ENCODE results near the gene CBX8. TPM values are rescaled to one million over a fixed set of nuclear protein-coding genes. Genes with fewer than 3 reads are reported as not detected.

CBX8 gene
- total RNA-seq = 1 to 10 TPM; 4.5 to 4.6 TPM

DNA sequence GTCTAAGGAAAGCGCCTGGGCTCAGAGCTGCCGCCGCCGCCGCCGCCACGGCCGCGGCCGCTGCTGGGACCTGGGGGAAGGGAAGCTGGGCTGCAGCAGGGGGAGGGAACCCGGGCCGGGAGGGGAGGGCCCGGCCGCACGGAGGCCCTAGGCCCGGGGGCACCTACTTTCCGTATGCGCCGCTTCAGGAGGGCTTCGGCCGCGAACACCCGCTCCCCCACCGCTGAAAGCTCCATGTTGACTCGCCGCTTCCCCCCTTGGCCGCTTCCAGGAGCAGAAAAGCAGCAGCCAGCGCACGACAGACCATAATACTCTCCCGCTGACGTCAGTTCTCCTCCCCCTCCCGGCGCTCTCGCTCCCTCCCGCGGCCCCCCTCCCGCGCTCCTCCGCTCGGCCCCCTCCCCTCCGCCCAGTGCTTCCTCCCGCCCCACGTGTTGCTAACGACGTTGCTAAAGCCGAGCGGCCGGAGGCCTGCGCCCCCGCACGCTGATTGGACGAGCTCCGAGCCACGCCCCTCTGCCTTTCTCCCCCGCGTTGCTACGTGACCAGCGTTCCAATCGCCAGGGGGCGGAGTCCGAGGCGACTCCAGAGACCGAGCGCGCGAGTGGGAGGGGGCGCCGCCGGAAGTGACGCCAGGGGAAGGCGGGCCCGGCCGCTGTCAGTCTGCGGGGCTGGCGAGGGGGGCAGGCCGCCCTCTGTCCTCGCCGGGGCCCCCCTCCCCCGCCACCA lies at the start of gene CBX8:
TSS of gene CBX8 (minus strand) at position 315 of the 729 bp plus-strand sequence. CDS start at position 236, 79 bp downstream.
- peak; percentile 100 for DNase-seq
- peak within 1 kb of the TSS; percentile 69 for H3K27ac Mint-ChIP-seq
- peaks cover 35% of the 10 kb centered on the region for H3K27me3 Mint-ChIP-seq
- no peaks in the 10 kb centered on the region for H3K9me3 Mint-ChIP-seq
- ChIA-PET POLR2A (interaction anchor here (1.1 to 3.8 kb wide), 3 partner anchors 15 to 42 kb away, joined by 3 to 23 read pairs (median 4); partner anchors contain the start of gene CBX4), CTCF (interaction anchor here (0.9 to 2.5 kb wide), 11 partner anchors 11 to 305 kb away, joined by 3 to 20 read pairs (median 5); partner anchors contain the start of genes CBX4 and GAA)
- H3K4me1 Mint-ChIP-seq (ENCODE audit: low read depth) = peaks cover 29% of the 10 kb centered on the region
- no peaks in the 10 kb centered on the region for H3K36me3 Mint-ChIP-seq
- intact Hi-C loops (cut with micrococcal nuclease) = loop anchor here (1.0 to 5.0 kb wide), 4 partner anchors 14 to 200 kb away; partner anchors contain the start of gene CBX4
- peak within 1 kb of the TSS; percentile 76 for H3K4me3 Mint-ChIP-seq

DNA sequence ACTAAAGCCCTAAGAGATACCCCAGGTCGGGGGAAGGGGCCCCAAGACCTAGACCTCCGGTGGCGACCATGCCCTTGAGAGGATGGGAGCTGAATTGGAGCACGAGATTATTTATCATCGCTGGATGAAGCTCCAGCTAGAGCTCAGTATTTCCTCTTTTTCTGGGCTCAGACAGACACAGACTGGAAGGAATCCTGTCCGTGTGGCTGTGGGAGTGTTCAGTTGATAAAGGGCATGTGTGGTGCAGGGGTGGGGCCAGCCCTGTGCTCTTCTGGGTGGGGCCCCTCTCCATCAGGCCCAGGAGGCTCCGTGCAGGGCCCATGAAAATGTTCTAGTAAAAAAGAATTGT lies 48.7 kb upstream of the CBX8 start:
- ChIA-PET POLR2A (no interaction called here), CTCF (interaction anchor here (1.0 to 3.0 kb wide), 4 partner anchors 8 to 70 kb away, joined by 3 to 13 read pairs (median 4); no protein-coding TSS in a partner anchor)
- peaks cover 17% of the 10 kb centered on the region for H3K4me1 Mint-ChIP-seq (ENCODE audit: low read depth)
- no peak overlapping the region for H3K4me3 Mint-ChIP-seq
- intact Hi-C loops (cut with micrococcal nuclease) = loop anchor here (10.0 kb wide), 1 partner anchor 79 kb away; no protein-coding TSS in a partner anchor
- H3K9me3 Mint-ChIP-seq = no peaks in the 10 kb centered on the region
- H3K27ac Mint-ChIP-seq = no peak overlapping the region
- no peaks in the 10 kb centered on the region for H3K36me3 Mint-ChIP-seq
- no peak for DNase-seq
- H3K27me3 Mint-ChIP-seq = peaks cover 33% of the 10 kb centered on the region

DNA sequence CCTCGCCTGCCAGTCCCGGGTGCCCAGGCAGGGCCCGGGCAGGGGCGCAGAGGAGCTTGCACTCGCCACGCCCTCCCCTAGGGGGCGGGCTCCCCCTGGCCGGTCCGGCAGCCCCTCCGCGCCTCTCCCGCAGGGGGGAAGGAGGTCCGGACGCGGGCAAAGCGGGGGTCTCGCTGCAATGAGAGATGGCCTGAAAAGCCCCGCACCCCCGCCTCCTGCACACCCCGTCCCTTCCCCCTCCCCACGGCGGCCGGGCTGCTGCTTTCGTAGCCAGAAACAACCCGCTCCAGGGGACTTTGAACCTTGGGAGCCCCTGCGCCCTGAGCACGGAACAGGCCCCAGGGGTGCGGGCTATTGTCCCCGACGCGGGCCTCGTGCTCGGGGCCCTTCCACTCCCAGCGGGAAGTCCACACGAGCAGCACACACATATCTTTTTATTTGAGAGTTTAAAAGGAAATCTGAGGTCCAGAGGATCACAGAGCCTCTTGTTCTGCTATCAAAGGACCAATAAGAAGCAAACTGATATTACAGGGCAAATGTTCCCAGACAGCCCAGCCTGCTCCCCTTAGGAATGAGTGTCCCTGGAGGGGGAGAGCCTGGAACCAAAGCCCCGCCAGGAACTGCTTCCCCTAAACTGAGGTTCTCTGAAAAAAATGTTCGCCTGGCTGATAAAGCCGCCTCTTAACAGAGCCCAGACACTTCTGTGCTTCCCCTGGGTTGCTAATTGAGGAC lies 48.2 kb upstream of the CBX8 start:
- CTCF ChIA-PET = interaction anchor here (0.6 to 3.0 kb wide), 12 partner anchors 8 to 149 kb away, joined by 3 to 13 read pairs (median 4); no protein-coding TSS in a partner anchor
- H3K27me3 Mint-ChIP-seq = peaks cover 37% of the 10 kb centered on the region
- no peaks in the 10 kb centered on the region for H3K9me3 Mint-ChIP-seq
- peaks cover 21% of the 10 kb centered on the region for H3K4me1 Mint-ChIP-seq (ENCODE audit: low read depth)
- intact Hi-C loops (cut with micrococcal nuclease) = loop anchor here (10.0 kb wide), 1 partner anchor 80 kb away; no protein-coding TSS in a partner anchor
- DNase-seq = peak; percentile 63
- POLR2A ChIA-PET = no interaction called here
- H3K27ac Mint-ChIP-seq = no peak overlapping the region
- no peak overlapping the region for H3K4me3 Mint-ChIP-seq
- no peaks in the 10 kb centered on the region for H3K36me3 Mint-ChIP-seq

DNA sequence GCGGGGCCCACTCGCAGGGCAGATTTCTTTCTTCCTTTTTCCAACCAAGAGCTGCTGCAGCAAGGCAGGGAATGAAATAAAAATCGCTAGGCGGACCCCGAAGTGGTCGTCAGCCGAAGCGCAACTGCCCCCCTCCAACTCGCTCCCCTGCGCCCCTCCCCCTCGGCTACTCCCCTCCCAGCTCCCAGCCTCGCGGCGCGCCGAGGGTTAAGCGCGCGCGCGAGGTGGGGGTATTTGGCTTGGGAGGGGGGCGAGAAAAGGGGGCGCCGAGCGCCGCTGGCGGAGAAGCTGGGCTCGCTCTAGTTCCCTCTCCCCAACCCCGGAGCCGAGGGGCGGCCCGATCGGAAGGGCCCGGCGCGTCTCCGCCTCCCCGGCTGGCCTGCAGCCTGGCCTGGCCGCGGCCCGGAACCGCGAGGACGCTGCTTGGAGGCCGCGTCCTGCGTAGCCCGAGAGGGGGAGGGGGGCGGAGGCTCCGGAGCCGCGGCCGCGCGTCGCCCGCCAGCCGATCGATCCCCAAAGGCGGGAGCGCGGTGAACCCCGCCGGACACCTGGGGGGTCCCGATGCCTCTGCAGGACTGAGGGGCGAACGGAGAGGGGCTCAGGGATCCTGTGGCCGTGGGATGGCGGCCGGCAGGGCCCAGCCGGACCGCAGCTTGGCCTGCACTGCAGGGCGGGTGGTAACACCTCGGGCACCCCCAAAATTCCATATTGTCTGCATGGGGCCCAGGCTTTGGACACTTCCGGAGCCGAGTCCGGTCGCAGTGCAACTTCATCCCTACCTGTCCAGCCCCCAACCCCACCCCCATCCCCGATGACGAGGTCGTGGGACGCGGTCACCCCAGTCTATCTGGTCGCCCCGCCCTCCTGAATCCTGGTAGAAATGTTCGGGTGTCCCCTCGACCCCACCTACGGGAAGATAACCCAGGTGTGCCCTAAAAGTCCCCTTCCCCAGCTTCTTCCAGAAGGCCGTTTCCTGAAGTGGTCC lies 47.2 kb upstream of the CBX8 start:
- H3K4me1 Mint-ChIP-seq (ENCODE audit: low read depth) = peaks cover 24% of the 10 kb centered on the region
- H3K27ac Mint-ChIP-seq = no peak overlapping the region
- ChIA-PET POLR2A (no interaction called here), CTCF (interaction anchor here (0.6 to 3.0 kb wide), 12 partner anchors 9 to 150 kb away, joined by 3 to 13 read pairs (median 4); no protein-coding TSS in a partner anchor)
- H3K27me3 Mint-ChIP-seq = peaks cover 40% of the 10 kb centered on the region
- H3K9me3 Mint-ChIP-seq = no peaks in the 10 kb centered on the region
- no peaks in the 10 kb centered on the region for H3K36me3 Mint-ChIP-seq
- DNase-seq = no peak
- intact Hi-C loops (cut with micrococcal nuclease) = loop anchor here (1.0 to 10.0 kb wide), 2 partner anchors 81 to 147 kb away; no protein-coding TSS in a partner anchor
- H3K4me3 Mint-ChIP-seq = peak overlapping the region; percentile 63

DNA sequence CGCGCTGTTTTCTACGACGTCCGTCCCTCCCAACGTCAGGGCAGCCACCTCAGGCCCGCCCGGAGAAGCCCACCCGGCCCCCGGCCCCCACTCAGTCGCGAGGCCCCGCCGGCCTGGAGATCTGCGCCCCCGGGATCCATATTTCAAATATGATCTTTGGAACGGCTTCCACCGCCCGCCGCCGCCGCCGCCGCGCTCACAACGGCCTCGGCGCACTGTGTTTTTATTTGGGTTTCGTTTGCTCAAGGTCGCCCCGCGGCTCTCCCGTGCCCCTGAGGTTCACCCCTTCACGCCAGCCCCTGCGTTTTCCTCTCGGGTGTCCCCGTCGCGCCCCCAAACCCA lies 46.6 kb upstream of the CBX8 start:
- Mint-ChIP-seq H3K4me1 (ENCODE audit: low read depth) (peaks cover 24% of the 10 kb centered on the region), H3K4me3 (peak overlapping the region; percentile 63), H3K9me3 (no peaks in the 10 kb centered on the region), H3K27me3 (peaks cover 40% of the 10 kb centered on the region), H3K27ac (no peak overlapping the region), H3K36me3 (no peaks in the 10 kb centered on the region)
- DNase-seq = no peak
- intact Hi-C loops (cut with micrococcal nuclease) = loop anchor here (1.0 to 10.0 kb wide), 2 partner anchors 81 to 148 kb away; no protein-coding TSS in a partner anchor
- ChIA-PET POLR2A (no interaction called here), CTCF (interaction anchor here (0.7 to 3.0 kb wide), 2 partner anchors 11 to 32 kb away, joined by 3 to 13 read pairs; no protein-coding TSS in a partner anchor)

DNA sequence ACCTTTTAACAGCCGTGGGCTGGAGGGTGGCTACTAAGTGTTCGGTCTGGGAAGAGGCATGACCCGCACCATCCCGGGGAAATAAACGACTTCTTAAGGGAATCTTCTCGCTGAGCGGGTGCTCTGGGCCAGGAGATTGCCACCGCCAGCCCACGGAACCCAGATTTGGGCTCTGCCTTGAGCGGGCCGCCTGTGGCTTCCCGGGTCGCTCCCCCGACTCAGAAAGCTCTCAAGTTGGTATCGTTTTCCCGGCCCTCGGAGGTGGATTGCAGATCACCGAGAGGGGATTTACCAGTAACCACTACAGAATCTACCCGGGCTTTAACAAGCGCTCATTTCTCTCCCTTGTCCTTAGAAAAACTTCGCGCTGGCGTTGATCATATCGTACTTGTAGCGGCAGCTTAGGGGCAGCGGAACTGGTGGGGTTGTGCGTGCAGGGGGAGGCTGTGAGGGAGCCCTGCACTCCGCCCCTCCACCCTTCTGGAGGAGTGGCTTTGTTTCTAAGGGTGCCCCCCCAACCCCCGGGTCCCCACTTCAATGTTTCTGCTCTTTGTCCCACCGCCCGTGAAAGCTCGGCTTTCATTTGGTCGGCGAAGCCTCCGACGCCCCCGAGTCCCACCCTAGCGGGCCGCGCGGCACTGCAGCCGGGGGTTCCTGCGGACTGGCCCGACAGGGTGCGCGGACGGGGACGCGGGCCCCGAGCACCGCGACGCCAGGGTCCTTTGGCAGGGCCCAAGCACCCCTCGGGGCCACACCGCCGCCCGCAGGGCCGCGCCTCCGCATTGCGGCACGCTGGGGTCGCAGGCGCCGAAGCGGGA lies 46.0 kb upstream of the CBX8 start:
- Mint-ChIP-seq H3K4me1 (ENCODE audit: low read depth) (peaks cover 29% of the 10 kb centered on the region), H3K27me3 (peaks cover 38% of the 10 kb centered on the region), H3K27ac (no peak overlapping the region), H3K9me3 (no peaks in the 10 kb centered on the region), H3K36me3 (no peaks in the 10 kb centered on the region), H3K4me3 (peak overlapping the region; percentile 32)
- intact Hi-C loops (cut with micrococcal nuclease) = loop anchor here (1.0 to 10.0 kb wide), 2 partner anchors 82 to 148 kb away; no protein-coding TSS in a partner anchor
- DNase-seq = peak; percentile 44
- ChIA-PET POLR2A (interaction anchor here (1.1 kb wide), 1 partner anchor 30 kb away, joined by 3 read pairs; no protein-coding TSS in a partner anchor), CTCF (interaction anchor here (0.8 to 4.8 kb wide), 5 partner anchors 30 to 151 kb away, joined by 3 to 49 read pairs (median 5); no protein-coding TSS in a partner anchor)

DNA sequence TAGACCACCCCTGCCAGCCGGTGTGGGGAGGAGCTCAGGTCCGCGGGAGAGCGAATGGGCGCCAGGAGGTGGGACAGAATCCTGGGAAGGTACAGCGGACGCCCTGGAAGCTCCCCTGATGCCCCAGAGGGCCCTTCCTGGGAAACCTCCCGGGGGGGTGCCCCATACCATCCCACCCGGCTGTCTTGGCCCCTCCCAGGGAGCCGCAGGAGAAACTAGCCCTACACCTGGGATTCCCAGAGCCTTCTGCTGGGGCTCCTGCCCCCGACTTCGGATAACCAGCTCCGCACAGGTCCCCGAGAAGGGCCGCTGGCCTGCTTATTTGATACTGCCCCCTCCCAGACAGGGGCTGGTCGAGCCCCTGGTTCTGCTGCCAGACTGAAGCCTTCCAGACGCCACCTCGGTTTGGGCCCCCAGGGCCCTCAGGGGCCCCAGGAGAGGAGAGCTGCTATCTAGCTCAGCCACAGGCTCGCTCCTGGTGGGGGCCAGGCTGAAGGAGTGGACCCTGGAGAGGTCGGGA lies 45.3 kb upstream of the CBX8 start:
- Mint-ChIP-seq H3K4me1 (ENCODE audit: low read depth) (peaks cover 34% of the 10 kb centered on the region), H3K27ac (no peak overlapping the region), H3K36me3 (no peaks in the 10 kb centered on the region), H3K4me3 (peak overlapping the region; percentile 50), H3K9me3 (no peaks in the 10 kb centered on the region), H3K27me3 (peaks cover 38% of the 10 kb centered on the region)
- intact Hi-C loops (cut with micrococcal nuclease) = loop anchor here (10.0 kb wide), 1 partner anchor 83 kb away; no protein-coding TSS in a partner anchor
- CTCF ChIA-PET = interaction anchor here (0.8 to 4.8 kb wide), 6 partner anchors 30 to 151 kb away, joined by 3 to 49 read pairs (median 5); partner anchors contain the start of gene CBX8
- POLR2A ChIA-PET = interaction anchor here (1.1 kb wide), 2 partner anchors 30 to 150 kb away, joined by 3 read pairs; no protein-coding TSS in a partner anchor
- DNase-seq = no peak

DNA sequence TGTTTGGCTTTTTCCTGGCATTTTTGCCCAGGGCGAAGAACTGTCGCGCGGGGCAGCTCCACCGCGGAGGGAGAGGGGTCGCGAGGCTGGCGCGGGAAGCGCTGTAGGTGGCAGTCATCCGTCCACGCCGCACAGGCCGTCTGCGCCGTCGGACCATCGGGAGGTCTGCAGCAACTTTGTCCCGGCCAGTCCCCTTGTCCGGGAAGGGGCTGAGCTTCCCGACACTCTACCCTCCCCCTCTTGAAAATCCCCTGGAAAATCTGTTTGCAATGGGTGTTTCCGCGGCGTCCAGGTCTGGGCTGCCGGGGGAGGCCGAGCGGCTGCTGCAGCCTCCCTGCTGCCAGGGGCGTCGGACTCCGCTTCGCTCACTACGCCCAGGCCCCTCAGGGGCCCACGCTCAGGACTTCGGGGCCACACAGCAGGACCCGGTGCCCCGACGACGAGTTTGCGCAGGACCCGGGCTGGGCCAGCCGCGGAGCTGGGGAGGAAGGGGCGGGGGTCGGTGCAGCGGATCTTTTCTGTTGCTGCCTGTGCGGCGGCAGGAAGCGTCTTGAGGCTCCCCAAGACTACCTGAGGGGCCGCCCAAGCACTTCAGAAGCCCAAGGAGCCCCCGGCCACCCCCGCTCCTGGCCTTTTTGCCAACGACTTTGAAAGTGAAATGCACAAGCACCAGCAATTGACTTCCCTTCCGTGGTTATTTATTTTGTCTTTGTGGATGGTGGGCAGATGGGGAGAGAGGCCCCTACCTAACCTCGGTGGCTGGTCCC lies 44.7 kb upstream of the CBX8 start:
- Mint-ChIP-seq H3K4me3 (peak overlapping the region; percentile 50), H3K4me1 (ENCODE audit: low read depth) (peaks cover 41% of the 10 kb centered on the region), H3K27me3 (peaks cover 38% of the 10 kb centered on the region), H3K36me3 (no peaks in the 10 kb centered on the region), H3K27ac (no peak overlapping the region), H3K9me3 (no peaks in the 10 kb centered on the region)
- intact Hi-C loops (cut with micrococcal nuclease) = loop anchor here (10.0 kb wide), 1 partner anchor 83 kb away; no protein-coding TSS in a partner anchor
- ChIA-PET CTCF (interaction anchor here (0.6 to 4.8 kb wide), 16 partner anchors 9 to 260 kb away, joined by 3 to 49 read pairs (median 5); partner anchors contain the start of genes CBX8 and GAA), POLR2A (interaction anchor here (1.1 to 3.2 kb wide), 3 partner anchors 29 to 150 kb away, joined by 3 to 19 read pairs (median 3); no protein-coding TSS in a partner anchor)
- peak; percentile 33 for DNase-seq

DNA sequence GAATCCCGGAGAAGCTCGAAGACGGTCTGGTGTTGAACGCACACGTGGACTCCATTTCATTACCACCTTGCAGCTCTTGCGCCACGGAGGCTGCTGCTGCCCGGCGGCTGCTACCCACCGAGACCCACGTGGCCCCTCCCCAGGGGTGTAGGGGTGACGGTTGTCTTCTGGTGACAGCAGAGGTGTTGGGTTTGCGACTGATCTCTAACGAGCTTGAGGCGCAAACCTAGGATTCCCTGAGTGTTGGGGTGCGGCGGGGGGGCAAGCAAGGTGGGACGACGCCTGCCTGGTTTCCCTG lies 44.1 kb upstream of the CBX8 start:
- Mint-ChIP-seq H3K36me3 (no peaks in the 10 kb centered on the region), H3K4me3 (peak overlapping the region; percentile 12), H3K27ac (no peak overlapping the region), H3K4me1 (ENCODE audit: low read depth) (peaks cover 41% of the 10 kb centered on the region), H3K27me3 (peaks cover 35% of the 10 kb centered on the region), H3K9me3 (no peaks in the 10 kb centered on the region)
- POLR2A ChIA-PET = interaction anchor here (1.1 to 3.2 kb wide), 2 partner anchors 29 to 151 kb away, joined by 3 to 19 read pairs; no protein-coding TSS in a partner anchor
- CTCF ChIA-PET = interaction anchor here (0.6 to 4.8 kb wide), 17 partner anchors 10 to 261 kb away, joined by 3 to 49 read pairs (median 5); partner anchors contain the start of genes CBX8 and GAA
- no peak for DNase-seq
- intact Hi-C loops (cut with micrococcal nuclease) = loop anchor here (10.0 kb wide), 1 partner anchor 84 kb away; no protein-coding TSS in a partner anchor

Data from activated CD4-positive, alpha-beta memory T cell treated with anti-CD3 and anti-CD28 coated beads for 36 hours (primary cell).